Measurements from ENCODE around the gene LCTL.

Gene LCTL

DNA sequence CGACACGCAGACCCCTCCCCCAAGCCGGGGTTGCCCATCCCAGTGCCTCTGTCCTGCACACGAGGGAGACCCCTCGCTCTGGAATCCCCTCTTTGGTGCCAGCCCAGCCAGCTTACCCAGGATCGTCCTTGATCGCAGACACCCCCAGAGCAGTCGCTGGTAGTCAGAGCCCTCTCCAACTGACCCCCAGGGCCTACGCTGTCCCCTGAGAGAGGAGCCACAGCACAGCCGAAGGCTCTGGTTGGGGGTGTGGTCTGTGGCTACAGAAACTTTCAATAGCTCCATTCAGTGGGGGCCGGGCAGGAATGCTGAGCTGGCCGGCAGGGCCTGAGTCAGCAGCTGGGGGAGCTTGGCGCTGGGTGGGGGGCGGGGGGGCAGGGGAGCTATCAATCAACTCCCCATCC is at the start of gene LCTL:
Gene LCTL, minus strand, starts transcription at position 258 of the 404 bp plus-strand sequence. CDS start 633 bp downstream, outside the sequence.
- no peak for DNase-seq (ENCODE audit: low spot score)

DNA sequence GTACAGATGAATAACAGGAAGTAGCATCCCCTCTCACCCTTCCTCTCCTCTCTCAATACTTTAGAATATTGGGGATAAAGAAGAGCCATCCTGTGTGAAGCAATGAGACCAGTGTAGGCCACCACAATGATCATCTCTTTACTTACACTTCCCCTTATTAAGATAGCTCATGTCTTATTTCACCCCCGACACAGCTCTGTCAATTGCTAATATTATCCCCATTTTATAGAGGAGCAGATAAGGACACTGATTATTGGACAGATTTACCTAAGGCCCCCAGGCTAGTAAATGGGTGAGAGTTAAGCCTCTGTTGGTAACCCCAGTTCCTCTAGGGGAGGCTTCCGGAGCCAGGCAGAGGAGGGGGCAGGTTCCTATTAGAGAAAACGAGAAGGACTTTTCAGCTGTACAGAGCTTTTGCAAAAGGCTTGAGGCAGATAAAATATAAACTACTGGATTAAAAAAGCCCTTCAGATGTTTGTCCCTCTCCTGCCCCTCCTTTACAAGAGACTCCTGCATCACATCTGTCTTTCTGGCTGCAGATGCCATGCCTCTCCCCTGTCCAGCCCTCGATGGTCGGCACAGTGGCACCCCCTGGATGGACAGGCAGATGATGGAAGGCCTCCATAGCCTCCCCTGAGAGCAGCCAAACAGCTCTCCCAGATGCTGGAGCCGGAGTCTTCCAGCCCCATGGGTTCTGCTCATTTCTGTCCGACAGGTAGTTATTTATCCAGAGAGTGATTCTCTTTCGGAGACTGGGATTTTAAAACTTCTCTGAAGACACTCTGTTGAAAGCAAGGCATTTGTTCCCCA is 49.4 kb upstream of the LCTL start:
- no peak for DNase-seq (ENCODE audit: low spot score)

- DNase-seq (ENCODE audit: low spot score) = no peak
Observed at GRCh38 chr15:66614456-66614855, 48.7 kb upstream of the LCTL start.

DNA sequence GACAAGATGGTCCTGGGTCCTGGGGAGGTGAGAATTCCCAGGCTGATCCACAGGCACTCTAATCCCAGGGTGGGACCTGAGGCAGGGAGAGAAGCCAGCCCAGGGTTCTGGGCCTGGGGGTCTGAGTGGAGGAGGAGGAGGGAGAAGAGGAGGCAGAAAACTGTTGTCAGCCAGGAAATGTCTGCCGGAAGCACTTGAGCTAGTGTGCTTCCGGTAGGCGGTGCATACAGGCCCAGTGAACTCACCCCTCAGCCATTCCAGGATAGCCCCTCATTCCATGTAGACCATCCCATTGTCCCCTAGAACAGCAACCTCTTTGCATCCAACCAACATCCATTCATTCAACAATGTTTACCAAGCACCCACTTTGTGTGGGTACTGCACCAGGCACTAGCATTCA is 47.9 kb upstream of the LCTL start:
- no peak for DNase-seq (ENCODE audit: low spot score)

- peak; percentile 27 for DNase-seq (ENCODE audit: low spot score)
Observed at GRCh38 chr15:66611257-66612053, 45.7 kb upstream of the LCTL start.

DNA sequence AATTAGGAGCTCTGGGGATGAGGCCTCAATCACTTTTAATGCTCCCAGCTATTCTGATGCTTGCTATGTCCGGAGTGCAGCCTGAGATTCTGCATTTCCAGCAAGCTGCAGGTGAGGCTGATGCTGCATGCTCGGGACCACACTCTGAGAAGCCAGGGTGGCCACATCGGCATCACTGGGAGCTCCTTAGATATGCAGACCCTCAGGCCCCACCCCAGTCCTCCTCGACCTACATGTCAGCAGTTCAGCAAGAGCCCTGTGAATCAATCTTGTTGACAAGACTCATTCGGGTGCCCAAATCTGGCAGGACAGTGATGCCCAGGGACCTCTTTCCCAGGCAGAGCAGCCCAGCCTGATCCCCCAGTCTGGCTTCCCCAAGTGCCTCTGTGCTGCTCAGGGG is 44.1 kb upstream of the LCTL start:
- DNase-seq (ENCODE audit: low spot score) = no peak

DNA sequence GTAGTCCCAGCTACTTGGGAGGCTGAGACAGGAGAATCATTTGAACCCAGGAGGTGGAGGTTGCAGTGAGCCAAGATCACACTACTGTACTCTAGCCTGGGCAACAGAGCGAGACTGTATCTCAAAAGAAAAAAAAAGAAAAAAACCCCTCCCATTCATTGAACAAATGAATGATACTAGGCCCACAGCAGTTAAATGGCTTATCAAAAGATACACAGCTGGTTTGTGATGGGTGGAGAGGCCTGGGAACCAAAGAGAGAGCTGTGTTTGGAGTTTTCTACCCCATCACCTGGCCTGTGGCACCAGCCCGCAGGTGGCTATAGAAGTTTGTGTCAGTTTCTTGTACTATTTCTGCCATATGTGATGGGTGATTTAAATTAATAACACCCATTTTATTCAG is 43.1 kb upstream of the LCTL start:
- no peak for DNase-seq (ENCODE audit: low spot score)

DNA sequence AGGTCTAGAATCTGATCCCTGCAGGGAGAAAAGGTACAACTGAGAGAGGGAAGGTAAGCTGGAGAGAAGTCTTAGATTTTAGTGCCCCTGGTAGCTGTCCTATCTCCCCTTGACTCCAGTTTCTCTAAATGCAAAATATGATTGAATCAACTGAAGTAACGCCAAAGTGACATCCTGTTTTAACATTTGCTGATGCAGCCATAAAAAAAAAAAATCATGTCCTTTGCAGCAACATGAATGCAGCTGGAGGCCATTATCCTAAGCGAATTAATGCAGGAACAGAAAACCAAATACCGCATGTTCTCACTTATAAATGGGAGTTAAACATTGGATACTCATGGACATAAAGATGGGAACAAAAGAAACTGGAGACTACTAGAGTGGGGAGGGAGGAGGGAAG is 42.4 kb upstream of the LCTL start:
- no peak for DNase-seq (ENCODE audit: low spot score)

DNA sequence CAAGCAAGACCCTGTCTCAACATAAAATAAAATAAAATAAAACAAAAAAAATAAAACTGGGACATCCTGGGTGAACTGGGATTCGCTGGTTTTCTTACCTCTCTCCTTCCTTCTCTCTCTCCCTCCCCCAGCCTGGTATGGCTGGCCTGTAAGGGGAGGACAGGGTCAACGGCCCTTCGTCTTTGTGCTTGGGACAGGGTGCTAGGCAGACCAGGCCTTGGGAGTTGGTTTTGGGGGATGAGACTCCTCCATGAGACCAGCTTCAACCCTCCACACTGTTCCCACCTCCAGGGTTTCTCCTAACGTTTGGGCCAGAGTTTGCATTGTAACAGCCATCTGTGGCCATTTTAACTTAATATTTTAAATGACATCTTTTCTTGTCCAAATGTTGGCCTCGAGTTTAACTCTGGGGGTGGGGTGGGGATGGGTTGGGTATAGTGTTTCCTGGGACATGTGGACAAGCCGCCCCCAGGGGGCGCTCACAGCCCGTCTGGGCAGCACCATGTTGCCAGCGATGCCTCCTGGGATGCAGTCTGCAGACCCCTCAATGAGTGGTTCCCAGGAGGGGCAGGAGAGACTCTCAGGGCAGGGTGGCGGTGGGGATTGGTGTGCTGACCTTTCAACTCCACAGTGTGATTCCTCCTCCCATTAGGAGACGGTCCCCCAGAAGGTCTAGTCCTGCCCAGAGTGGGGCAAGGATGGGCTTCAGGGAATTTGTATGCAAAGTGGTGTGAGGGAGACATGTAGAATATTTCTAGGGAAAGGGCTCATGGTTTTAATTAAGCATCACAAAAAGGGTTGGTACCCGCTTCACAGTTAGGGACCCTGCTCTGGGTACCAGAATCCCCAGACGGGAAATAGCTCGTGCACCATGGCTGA is 37.7 kb upstream of the LCTL start:
- DNase-seq (ENCODE audit: low spot score) = peak; percentile 65

DNA sequence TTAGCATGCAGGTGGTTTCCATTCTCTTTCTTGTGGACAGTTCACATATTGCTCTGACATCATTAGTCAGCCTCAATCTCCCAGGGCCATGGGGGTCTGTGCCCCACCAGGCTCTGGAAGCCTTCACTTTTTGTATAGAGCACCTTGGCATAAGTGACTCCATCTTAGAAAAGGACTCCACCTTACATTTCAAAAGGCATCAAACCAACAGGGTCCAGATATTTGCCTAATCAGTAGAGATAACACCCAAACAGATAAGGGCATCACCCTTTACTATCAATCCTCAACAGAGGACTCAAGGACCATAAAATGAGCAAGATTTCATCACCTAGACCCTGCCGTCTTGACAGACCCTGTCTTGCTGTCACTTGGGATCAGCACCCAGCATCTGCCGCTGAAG is 35.7 kb upstream of the LCTL start:
- DNase-seq (ENCODE audit: low spot score) = no peak

DNA sequence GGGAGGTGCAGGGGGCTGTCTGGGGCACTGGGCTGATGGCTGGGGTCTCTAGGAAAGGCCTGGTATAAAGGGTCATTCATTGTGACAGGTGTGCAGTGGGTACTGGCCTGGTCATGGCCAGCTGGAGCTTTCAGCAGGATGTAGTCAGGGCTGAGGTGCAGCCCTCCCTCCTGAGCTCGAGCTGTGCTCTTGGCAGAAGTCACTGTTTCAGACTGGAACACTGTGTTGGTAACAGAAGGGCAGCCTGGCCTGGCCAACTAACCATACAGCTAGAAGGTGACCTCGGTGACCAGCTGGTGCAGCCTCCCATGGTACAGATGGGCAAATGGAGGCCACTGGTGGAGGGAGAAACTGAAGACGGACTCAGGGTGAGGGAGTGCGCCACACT is 34.4 kb upstream of the LCTL start:
- DNase-seq (ENCODE audit: low spot score) = peak; percentile 90

DNA sequence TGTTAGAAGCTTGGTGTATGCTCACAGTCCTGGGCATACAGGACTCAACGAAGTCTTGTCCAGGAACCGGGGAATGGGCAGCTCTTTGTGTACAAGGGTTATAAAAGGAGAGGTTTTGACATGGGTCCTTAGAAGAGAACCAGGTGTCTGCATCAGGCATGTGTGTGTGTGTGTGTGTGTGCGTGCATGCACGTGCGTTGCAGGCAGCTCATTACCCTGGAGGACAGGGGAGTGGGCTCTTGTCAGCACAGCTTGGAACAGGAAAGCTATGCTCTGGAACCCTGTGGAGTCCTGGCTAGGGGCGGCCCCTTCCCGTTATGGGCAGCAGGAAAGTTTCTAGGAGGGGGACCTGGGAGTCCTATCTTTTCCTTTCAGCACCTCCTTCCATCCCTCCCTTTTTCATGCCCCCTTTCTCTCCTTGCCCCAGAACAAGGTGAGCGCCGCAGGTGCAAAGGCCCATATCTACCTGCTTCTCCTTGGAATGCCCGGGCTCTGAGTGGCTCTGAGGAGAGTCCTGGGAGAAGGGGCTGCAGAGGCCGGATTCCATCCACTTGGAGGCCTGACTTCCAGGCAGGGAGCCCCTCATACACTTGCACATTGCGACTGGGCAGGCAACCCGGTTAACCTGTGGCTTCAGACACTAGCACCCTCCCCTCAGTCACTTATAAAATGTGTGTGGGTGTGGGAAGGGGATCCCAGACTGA is 33.9 kb upstream of the LCTL start:
- DNase-seq (ENCODE audit: low spot score) = no peak

GRCh38 chr15:66598095-66598815 is 32.5 kb upstream of the LCTL start:
- DNase-seq (ENCODE audit: low spot score) = no peak

DNA sequence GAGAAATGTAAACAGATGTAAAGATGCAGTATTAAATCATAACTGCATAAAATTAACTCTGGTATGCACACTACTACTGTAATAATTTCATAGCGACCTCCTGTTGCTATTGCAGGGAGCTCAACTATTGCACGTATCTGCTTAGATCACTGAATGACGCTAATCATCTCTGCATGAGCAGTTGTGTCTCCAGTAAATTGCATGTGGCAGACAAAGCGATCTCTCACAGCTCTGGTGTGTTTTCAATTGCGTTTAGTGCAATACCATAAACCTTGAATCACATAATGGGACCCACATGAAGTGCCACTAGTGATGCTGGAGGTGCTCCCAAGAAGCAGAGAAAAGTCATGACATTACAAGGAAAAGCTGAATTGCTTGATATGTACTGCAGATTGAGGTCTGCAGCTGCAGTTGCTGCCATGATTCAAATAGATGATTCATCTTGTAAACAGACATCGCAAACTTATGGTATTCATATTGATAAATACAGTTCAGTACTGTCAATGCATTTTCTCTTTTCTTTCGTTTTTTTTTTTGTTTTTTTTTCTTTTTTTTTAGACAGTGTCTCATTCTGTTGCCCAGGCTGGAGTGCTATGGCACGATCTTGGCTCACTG is 30.2 kb upstream of the LCTL start:
- no peak for DNase-seq (ENCODE audit: low spot score)

DNA sequence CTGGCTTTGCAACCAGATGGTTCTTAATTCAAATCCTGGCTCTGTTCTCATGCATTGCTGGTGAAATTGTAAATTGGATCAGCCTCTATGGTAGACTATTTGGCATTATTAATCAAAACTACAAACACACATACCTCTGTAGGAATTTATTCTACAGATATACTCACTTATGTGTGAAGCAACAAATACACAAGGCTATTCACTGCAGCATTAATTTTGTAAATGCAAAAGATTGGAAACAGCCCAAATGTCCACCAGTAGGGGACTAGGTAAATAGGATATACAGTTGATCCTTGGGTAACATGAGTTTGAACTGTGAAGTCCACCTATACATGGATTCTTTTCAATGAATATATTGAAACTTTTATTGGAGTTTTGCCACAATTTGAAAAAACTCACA is 29.5 kb upstream of the LCTL start:
- peak; percentile 28 for DNase-seq (ENCODE audit: low spot score)

- DNase-seq (ENCODE audit: low spot score) = no peak
Observed at GRCh38 chr15:66594836-66595235, 29.0 kb upstream of the LCTL start.

DNA sequence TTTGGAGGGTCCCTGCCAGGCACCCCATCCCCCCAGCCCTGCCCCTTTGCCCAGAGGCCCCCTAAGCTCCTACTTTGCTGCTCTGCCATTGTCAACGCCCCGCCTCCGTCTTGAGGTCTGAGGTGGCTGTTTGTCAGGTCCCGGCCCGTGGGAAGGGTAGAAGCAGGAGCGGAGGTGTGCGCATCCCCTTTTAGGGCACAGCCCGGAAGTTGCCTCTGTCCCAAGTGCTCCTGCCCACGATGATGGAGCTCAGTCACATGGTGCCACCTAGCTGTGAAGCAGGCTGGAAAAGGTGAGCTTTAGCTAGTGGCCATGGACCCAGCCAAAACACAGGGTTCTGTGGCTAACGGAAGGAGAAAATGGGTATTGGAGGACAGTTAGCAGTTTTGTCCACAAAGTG is 28.5 kb upstream of the LCTL start:
- DNase-seq (ENCODE audit: low spot score) = peak; percentile 30

GRCh38 chr15:66593219-66593780 is 27.5 kb upstream of the LCTL start:
- DNase-seq (ENCODE audit: low spot score) = peak; percentile 72

DNA sequence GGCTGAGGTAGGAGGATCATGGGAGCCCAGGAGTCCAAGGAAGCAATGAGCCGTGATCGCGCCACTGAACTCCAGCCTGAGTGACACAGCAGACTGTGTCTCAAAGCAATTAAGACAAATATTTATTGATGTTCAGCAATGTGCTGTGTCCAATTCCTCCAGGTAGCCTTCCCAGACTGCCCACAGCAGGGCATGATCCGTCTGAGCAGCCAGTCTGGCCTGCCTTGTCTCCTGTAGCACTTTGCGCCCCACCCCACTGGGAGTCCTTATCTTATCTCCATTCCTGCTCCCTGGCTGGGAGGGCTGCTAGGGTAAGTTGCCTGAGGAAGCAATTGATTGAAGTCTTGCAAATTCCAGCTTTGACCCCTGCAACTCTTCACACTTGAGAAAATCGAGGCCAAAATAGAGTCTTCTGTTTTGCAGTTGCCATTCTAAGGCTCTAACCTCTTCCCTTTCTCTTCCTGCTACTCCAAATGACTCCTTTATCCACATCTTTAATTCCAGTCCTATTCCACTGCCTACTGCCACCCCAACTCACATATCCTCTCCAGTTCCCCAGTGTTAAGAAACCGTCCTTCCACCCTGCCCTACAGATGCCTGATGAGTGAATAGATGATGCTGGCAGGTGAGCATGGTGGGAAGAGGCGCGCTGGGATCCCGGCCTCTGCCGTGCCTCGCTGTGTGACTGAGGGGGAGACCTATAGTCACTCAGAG is 26.9 kb upstream of the LCTL start:
- DNase-seq (ENCODE audit: low spot score) = no peak

Data from cerebellar cortex (tissue), 1 donor.